GM12878 (cell line): Measurements from ENCODE around the gene CCDC198.

Source experiments
- CREB1 ChIP-seq: IDR thresholded peaks from 2 replicates; pipeline ENCODE4 v1.6.1; 2012; ENCODE audit warnings: low read depth, mild to moderate bottlenecking, inconsistent platforms
- CREM ChIP-seq: IDR thresholded peaks from 2 replicates; pipeline ENCODE4 v1.6.1; 2014; ENCODE audit warnings: antibody characterized with exemption, low read depth
- CTCF ChIP-seq, 3 experiments: IDR thresholded peaks in 2 of 3; conservative IDR thresholded peaks in 1 of 3; 2 replicates each; pipeline ENCODE4 v1.5.1; 2011; ENCODE audit warnings: low read depth in 3 of 3, low read length in 3 of 3, mild to moderate bottlenecking in 3 of 3, control low read depth in 2 of 3, moderate library complexity in 2 of 3, inconsistent platforms in 1 of 3, mixed read lengths in 1 of 3; ENCODE audit not compliant: control insufficient read depth in 2 of 3, insufficient read depth in 1 of 3; ENCODE audit errors: extremely low read depth in 1 of 3
- EZH2 ChIP-seq: IDR thresholded peaks from 2 replicates; pipeline ENCODE4 v1.6.1; 2012; ENCODE audit warnings: low read depth, mild to moderate bottlenecking, control low read depth, inconsistent platforms, low read length, borderline replicate concordance; ENCODE audit not compliant: control insufficient read depth
- KLF5 ChIP-seq: fragments of 450-650 bp; IDR thresholded peaks from 2 replicates; pipeline ENCODE4 v1.6.1; 2014; ENCODE audit warnings: mild to moderate bottlenecking; ENCODE audit not compliant: partially characterized antibody
- MAX ChIP-seq: IDR thresholded peaks from 2 replicates; pipeline ENCODE4 v1.6.1; 2012; ENCODE audit warnings: low read depth, low read length, improper control_type of control experiment
- NR2C2 ChIP-seq: IDR thresholded peaks from 2 replicates; pipeline ENCODE4 v1.6.1; 2011; ENCODE audit warnings: borderline replicate concordance, low read depth; ENCODE audit not compliant: control insufficient read depth, insufficient read length
- TBL1XR1 ChIP-seq: IDR thresholded peaks from 2 replicates; pipeline ENCODE4 v1.6.1; 2012; ENCODE audit warnings: low read depth, low read length, improper control_type of control experiment
- USF2 ChIP-seq: IDR thresholded peaks from 2 replicates; pipeline ENCODE4 v1.6.1; 2011; ENCODE audit warnings: low read depth, low read length, improper control_type of control experiment, borderline replicate concordance
- YBX1 ChIP-seq: fragments of 450-650 bp; IDR thresholded peaks from 2 replicates; pipeline ENCODE4 v1.6.1; 2016; ENCODE audit warnings: antibody characterized with exemption
- ZNF274 ChIP-seq: IDR thresholded peaks from one replicate; pipeline ENCODE4 v1.8.0; 2011; ENCODE audit not compliant: insufficient read length, insufficient read depth

GRCh38 chr14:57480051-57480450, 13.6 kb downstream of the CCDC198 start:
- TF ChIP-seq ZNF274 (no peak), YBX1 (no peak), EZH2 (no peak), CREB1 (no peak), CTCF (IDR thresholded peaks at IDR 0.05 in 2 of 3, conservative IDR thresholded peaks at IDR 0.05 in 1 of 3; ENCODE audit: control insufficient read depth in 2 of 3, extremely low read depth in 1 of 3, insufficient read depth in 1 of 3, low read depth in 3 of 3, low read length in 3 of 3) (no peak), KLF5 (no peak), CREM (no peak), NR2C2 (no peak), MAX (no peak), USF2 (no peak), TBL1XR1 (no peak)
